ENCODE data around the gene FOSB.

DNA sequence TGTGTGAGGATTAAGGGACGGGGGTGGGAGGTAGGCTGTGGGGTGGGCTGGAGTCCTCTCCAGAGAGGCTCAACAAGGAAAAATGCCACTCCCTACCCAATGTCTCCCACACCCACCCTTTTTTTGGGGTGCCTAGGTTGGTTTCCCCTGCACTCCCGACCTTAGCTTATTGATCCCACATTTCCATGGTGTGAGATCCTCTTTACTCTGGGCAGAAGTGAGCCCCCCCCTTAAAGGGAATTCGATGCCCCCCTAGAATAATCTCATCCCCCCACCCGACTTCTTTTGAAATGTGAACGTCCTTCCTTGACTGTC is 5.5 kb downstream of the FOSB start:
- TF ChIP-seq, protein P1, sequence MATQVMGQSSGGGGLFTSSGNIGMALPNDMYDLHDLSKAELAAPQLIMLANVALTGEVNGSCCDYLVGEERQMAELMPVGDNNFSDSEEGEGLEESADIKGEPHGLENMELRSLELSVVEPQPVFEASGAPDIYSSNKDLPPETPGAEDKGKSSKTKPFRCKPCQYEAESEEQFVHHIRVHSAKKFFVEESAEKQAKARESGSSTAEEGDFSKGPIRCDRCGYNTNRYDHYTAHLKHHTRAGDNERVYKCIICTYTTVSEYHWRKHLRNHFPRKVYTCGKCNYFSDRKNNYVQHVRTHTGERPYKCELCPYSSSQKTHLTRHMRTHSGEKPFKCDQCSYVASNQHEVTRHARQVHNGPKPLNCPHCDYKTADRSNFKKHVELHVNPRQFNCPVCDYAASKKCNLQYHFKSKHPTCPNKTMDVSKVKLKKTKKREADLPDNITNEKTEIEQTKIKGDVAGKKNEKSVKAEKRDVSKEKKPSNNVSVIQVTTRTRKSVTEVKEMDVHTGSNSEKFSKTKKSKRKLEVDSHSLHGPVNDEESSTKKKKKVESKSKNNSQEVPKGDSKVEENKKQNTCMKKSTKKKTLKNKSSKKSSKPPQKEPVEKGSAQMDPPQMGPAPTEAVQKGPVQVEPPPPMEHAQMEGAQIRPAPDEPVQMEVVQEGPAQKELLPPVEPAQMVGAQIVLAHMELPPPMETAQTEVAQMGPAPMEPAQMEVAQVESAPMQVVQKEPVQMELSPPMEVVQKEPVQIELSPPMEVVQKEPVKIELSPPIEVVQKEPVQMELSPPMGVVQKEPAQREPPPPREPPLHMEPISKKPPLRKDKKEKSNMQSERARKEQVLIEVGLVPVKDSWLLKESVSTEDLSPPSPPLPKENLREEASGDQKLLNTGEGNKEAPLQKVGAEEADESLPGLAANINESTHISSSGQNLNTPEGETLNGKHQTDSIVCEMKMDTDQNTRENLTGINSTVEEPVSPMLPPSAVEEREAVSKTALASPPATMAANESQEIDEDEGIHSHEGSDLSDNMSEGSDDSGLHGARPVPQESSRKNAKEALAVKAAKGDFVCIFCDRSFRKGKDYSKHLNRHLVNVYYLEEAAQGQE (IDR thresholded peaks at IDR 0.05; ENCODE audit: borderline replicate concordance) = no peak
- TF ChIP-seq CTCF (IDR thresholded peaks at IDR 0.05; ENCODE audit: poor library complexity, severe bottlenecking) (no peak), RAD21 (conservative IDR thresholded peaks at IDR 0.05) (no peak), EP300 (conservative IDR thresholded peaks at IDR 0.05; ENCODE audit: poor library complexity, severe bottlenecking) (no peak), EZH2 (IDR thresholded peaks at IDR 0.05; ENCODE audit: borderline replicate concordance, insufficient read depth, low read length, poor library complexity, severe bottlenecking) (no peak), MXI1 (conservative IDR thresholded peaks at IDR 0.05; ENCODE audit: poor library complexity, severe bottlenecking) (no peak), POLR2AphosphoS5 (IDR thresholded peaks at IDR 0.05) (no peak)
